ENCODE results near the gene COL19A1. TPM values are rescaled to one million over a fixed set of nuclear protein-coding genes. Genes with fewer than 3 reads are reported as not detected.

COL19A1 gene
- total RNA-seq: 0.59 and 1.0 TPM in 2 replicates

DNA sequence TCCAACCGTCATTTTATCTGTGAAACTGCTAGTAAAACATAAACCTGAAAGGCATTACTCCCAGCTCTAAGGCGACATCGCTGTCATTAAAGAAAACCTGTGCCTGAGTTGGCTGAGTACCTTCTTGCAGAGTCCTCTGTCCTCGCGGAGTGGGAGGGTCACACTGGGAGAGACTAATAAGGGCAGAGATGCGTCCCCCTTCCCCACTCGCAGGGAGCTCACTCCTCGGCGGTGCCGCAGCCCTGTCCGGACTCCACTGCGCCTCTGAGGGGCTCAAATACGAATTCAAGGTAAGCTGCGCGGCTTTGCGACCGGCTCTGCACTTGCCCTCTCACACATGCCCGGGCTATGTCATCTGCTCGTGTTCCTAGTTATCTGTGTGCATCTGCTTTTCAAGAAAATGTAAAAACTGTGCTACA, at the start of gene COL19A1:
Gene COL19A1 (plus strand): TSS at position 206 of the 419 bp plus-strand sequence. CDS start 13,012 bp downstream, outside the sequence.

Other genes starting within 250 kb of the COL19A1 start
- gene LMBRD1, start 69.5 kb upstream of the COL19A1 start, total RNA-seq: 23.3 and 30.6 TPM in 2 replicates